ENCODE data around the gene RBM33.

The RBM33 gene, protein sequence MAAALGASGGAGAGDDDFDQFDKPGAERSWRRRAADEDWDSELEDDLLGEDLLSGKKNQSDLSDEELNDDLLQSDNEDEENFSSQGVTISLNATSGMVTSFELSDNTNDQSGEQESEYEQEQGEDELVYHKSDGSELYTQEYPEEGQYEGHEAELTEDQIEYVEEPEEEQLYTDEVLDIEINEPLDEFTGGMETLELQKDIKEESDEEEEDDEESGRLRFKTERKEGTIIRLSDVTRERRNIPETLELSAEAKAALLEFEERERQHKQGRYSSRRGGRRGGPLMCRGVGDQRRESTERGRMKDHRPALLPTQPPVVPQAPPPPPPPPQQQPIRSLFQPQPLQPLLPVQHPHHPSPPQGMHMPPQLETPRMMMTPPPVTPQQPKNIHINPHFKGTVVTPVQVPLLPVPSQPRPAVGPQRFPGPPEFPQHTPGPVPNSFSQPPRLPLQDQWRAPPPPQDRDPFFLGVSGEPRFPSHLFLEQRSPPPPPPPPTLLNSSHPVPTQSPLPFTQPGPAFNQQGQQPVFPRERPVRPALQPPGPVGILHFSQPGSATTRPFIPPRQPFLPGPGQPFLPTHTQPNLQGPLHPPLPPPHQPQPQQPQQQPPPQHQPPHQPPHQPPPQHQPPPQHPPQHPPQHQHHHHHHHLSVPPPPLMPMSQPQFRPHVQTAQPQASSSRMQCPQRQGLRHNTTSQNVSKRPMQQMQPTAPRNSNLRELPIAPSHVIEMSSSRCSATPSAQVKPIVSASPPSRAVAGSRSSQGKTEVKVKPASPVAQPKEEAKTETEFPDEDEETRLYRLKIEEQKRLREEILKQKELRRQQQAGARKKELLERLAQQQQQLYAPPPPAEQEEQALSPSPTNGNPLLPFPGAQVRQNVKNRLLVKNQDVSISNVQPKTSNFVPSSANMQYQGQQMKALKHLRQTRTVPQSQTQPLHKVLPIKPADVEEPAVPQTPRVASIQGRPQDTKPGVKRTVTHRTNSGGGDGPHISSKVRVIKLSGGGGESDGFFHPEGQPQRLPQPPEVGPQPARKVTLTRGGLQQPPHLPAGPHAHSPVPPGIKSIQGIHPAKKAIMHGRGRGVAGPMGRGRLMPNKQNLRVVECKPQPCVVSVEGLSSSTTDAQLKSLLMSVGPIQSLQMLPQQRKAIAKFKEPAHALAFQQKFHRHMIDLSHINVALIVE

GRCh38 chr7:155644178-155644970 lies at the start of gene RBM33:
TSS of gene RBM33 (plus strand) at chr7:155644661. CDS start at chr7:155644877, 216 bp downstream.
- Histone ChIP-seq H3K4me1 (ENCODE audit: insufficient read depth, low read length) (peaks cover 18% of the 10 kb centered on the region), H3K4me3 (ENCODE audit: low read depth in 1 of 2, low read length in 2 of 2) (peak within 1 kb of the TSS; percentile 88 to 95), H3K27ac (ENCODE audit: low read depth, low read length) (peak within 1 kb of the TSS; percentile 91), H3K36me3 (ENCODE audit: insufficient read depth, low read length) (peaks cover 7% of the 10 kb centered on the region), H3K27me3 (ENCODE audit: control insufficient read depth in 1 of 2, insufficient read depth in 2 of 2, low read length in 2 of 2) (no peaks in the 10 kb centered on the region), H3K9me3 (ENCODE audit: low read length) (peaks cover 7% of the 10 kb centered on the region), H3K9ac (ENCODE audit: low read length) (peak within 1 kb of the TSS; percentile 89)

- no peaks in the 10 kb centered on the region for H3K4me1 ChIP-seq (ENCODE audit: insufficient read depth, low read length)
- no peaks in the 10 kb centered on the region for H3K27me3 ChIP-seq (ENCODE audit: control insufficient read depth in 1 of 2, insufficient read depth in 2 of 2, low read length in 2 of 2)
- no peaks in the 10 kb centered on the region for H3K9me3 ChIP-seq (ENCODE audit: low read length)
- no peak overlapping the region for H3K27ac ChIP-seq (ENCODE audit: low read depth, low read length)
- no peaks in the 10 kb centered on the region for H3K36me3 ChIP-seq (ENCODE audit: insufficient read depth, low read length)
- no peak overlapping the region for H3K4me3 ChIP-seq (ENCODE audit: low read depth in 1 of 2, low read length in 2 of 2)
- no peak overlapping the region for H3K9ac ChIP-seq (ENCODE audit: low read length)
Measured at GRCh38 chr7:155594961-155595366, 49.5 kb upstream of the RBM33 start.

GRCh38 chr7:155597753-155598140 lies 46.7 kb upstream of the RBM33 start:
- no peaks in the 10 kb centered on the region for H3K4me1 ChIP-seq (ENCODE audit: insufficient read depth, low read length)
- no peak overlapping the region for H3K4me3 ChIP-seq (ENCODE audit: low read depth in 1 of 2, low read length in 2 of 2)
- no peaks in the 10 kb centered on the region for H3K9me3 ChIP-seq (ENCODE audit: low read length)
- H3K9ac ChIP-seq (ENCODE audit: low read length): no peak overlapping the region
- H3K27ac ChIP-seq (ENCODE audit: low read depth, low read length): no peak overlapping the region
- H3K27me3 ChIP-seq (ENCODE audit: control insufficient read depth in 1 of 2, insufficient read depth in 2 of 2, low read length in 2 of 2): peaks cover 0 to 1% of the 10 kb centered on the region in 2 donors
- no peaks in the 10 kb centered on the region for H3K36me3 ChIP-seq (ENCODE audit: insufficient read depth, low read length)

DNA sequence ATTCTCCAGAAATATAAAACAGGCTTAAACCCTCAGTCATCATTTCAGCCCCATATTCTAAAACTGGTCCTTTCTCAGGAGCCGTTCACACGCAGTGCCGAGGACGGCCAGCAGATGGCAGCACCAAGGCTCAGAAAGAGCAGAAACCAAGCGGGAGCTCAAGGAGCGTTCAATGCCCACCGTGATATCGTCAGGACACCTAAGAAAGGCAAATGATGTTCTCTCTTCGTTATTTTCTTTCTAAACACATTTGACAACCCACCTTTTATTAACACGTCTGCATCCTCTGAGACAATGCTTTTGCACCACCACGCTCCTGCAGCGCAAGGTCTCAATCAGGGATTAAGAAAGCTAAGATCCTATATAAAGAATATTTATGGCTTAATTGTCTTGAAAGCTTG lies 45.7 kb upstream of the RBM33 start:
- no peaks in the 10 kb centered on the region for H3K36me3 ChIP-seq (ENCODE audit: insufficient read depth, low read length)
- no peak overlapping the region for H3K9ac ChIP-seq (ENCODE audit: low read length)
- peaks cover 0 to 7% of the 10 kb centered on the region in 2 donors for H3K27me3 ChIP-seq (ENCODE audit: control insufficient read depth in 1 of 2, insufficient read depth in 2 of 2, low read length in 2 of 2)
- no peaks in the 10 kb centered on the region for H3K4me1 ChIP-seq (ENCODE audit: insufficient read depth, low read length)
- no peak overlapping the region for H3K4me3 ChIP-seq (ENCODE audit: low read depth in 1 of 2, low read length in 2 of 2)
- H3K27ac ChIP-seq (ENCODE audit: low read depth, low read length): no peak overlapping the region
- H3K9me3 ChIP-seq (ENCODE audit: low read length): no peaks in the 10 kb centered on the region

DNA sequence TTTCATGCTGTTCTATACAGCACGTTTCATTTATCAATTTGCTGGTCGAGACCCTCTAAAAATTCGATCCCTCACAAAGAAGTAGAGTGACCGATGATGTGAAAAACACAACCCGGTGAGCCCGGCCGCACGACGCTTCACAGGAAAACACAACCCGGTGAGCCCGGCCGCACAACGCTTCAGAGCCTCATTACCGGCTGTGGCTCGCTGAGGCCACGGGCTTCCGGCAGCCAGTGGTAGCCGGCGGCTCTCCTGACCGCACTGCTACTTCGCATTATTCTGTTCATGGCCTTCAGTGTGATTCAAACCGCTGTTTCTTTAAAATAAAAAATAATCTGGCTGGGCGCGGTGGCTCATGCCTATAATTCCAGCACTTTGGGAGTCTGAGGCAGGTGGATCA lies 42.3 kb upstream of the RBM33 start:
- Histone ChIP-seq H3K27me3 (ENCODE audit: control insufficient read depth in 1 of 2, insufficient read depth in 2 of 2, low read length in 2 of 2) (peaks cover 0 to 7% of the 10 kb centered on the region in 2 donors), H3K9me3 (ENCODE audit: low read length) (no peaks in the 10 kb centered on the region), H3K4me1 (ENCODE audit: insufficient read depth, low read length) (no peaks in the 10 kb centered on the region), H3K4me3 (ENCODE audit: low read depth in 1 of 2, low read length in 2 of 2) (no peak overlapping the region), H3K36me3 (ENCODE audit: insufficient read depth, low read length) (no peaks in the 10 kb centered on the region), H3K27ac (ENCODE audit: low read depth, low read length) (no peak overlapping the region), H3K9ac (ENCODE audit: low read length) (no peak overlapping the region)

DNA sequence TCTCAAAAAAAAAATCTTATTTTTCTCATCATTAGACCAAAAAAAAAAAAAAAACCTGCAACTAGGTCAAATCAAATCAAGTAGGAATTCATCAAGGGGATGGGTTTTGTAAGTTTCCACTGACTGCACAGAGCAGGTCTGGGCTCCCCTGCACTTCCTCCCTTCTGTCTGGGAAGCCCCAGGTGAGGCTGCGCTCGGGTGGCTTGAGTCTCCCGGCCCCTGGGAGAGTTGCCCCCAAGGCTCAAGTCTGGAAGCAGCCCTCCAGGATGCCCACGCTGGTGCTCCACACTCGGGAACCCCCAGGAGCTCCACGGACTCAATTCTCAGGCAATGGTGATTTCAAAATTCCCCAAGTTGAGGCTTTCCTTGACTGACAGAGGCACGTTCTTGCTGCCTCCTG lies 41.7 kb upstream of the RBM33 start:
- no peak overlapping the region for H3K27ac ChIP-seq (ENCODE audit: low read depth, low read length)
- H3K9me3 ChIP-seq (ENCODE audit: low read length): no peaks in the 10 kb centered on the region
- H3K4me3 ChIP-seq (ENCODE audit: low read depth in 1 of 2, low read length in 2 of 2): no peak overlapping the region
- no peak overlapping the region for H3K9ac ChIP-seq (ENCODE audit: low read length)
- H3K36me3 ChIP-seq (ENCODE audit: insufficient read depth, low read length): no peaks in the 10 kb centered on the region
- peaks cover 0 to 7% of the 10 kb centered on the region in 2 donors for H3K27me3 ChIP-seq (ENCODE audit: control insufficient read depth in 1 of 2, insufficient read depth in 2 of 2, low read length in 2 of 2)
- no peaks in the 10 kb centered on the region for H3K4me1 ChIP-seq (ENCODE audit: insufficient read depth, low read length)

- no peaks in the 10 kb centered on the region for H3K4me1 ChIP-seq (ENCODE audit: insufficient read depth, low read length)
- H3K27ac ChIP-seq (ENCODE audit: low read depth, low read length): no peak overlapping the region
- no peak overlapping the region for H3K4me3 ChIP-seq (ENCODE audit: low read depth in 1 of 2, low read length in 2 of 2)
- peaks cover 0 to 7% of the 10 kb centered on the region in 2 donors for H3K27me3 ChIP-seq (ENCODE audit: control insufficient read depth in 1 of 2, insufficient read depth in 2 of 2, low read length in 2 of 2)
- H3K9ac ChIP-seq (ENCODE audit: low read length): no peak overlapping the region
- no peaks in the 10 kb centered on the region for H3K9me3 ChIP-seq (ENCODE audit: low read length)
- no peaks in the 10 kb centered on the region for H3K36me3 ChIP-seq (ENCODE audit: insufficient read depth, low read length)
Measured at GRCh38 chr7:155603205-155603857, 41.1 kb upstream of the RBM33 start.

GRCh38 chr7:155603858-155604503 lies 40.5 kb upstream of the RBM33 start:
- Histone ChIP-seq H3K9me3 (ENCODE audit: low read length) (no peaks in the 10 kb centered on the region), H3K9ac (ENCODE audit: low read length) (no peak overlapping the region), H3K27ac (ENCODE audit: low read depth, low read length) (no peak overlapping the region), H3K4me3 (ENCODE audit: low read depth in 1 of 2, low read length in 2 of 2) (no peak overlapping the region), H3K27me3 (ENCODE audit: control insufficient read depth in 1 of 2, insufficient read depth in 2 of 2, low read length in 2 of 2) (peaks cover 0 to 7% of the 10 kb centered on the region in 2 donors), H3K36me3 (ENCODE audit: insufficient read depth, low read length) (no peaks in the 10 kb centered on the region), H3K4me1 (ENCODE audit: insufficient read depth, low read length) (no peaks in the 10 kb centered on the region)

GRCh38 chr7:155604504-155604997 lies 39.9 kb upstream of the RBM33 start:
- H3K9me3 ChIP-seq (ENCODE audit: low read length): no peaks in the 10 kb centered on the region
- H3K36me3 ChIP-seq (ENCODE audit: insufficient read depth, low read length): no peaks in the 10 kb centered on the region
- no peaks in the 10 kb centered on the region for H3K4me1 ChIP-seq (ENCODE audit: insufficient read depth, low read length)
- H3K27ac ChIP-seq (ENCODE audit: low read depth, low read length): no peak overlapping the region
- no peak overlapping the region for H3K9ac ChIP-seq (ENCODE audit: low read length)
- H3K27me3 ChIP-seq (ENCODE audit: control insufficient read depth in 1 of 2, insufficient read depth in 2 of 2, low read length in 2 of 2): peaks cover 0 to 7% of the 10 kb centered on the region in 2 donors
- no peak overlapping the region for H3K4me3 ChIP-seq (ENCODE audit: low read depth in 1 of 2, low read length in 2 of 2)

DNA sequence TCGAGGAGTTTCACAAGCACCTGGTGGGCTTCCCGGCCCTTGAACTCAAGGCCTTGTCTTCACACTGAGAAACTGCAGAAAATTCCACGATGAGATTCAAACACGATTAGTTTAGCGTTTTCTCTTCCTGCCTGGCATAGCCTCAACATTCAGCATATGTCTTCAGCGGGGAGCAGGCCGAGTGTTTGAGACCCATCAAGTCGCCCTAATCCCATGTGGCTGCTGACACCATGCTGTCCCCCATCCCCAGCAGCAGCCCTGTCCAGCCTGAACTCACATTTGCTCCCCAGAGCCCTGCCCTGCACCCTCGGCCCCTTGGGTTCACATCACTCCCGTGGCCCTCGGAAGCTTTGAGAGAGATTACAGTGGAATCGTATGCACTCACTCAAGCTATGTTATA lies 35.3 kb upstream of the RBM33 start:
- Histone ChIP-seq H3K27ac (ENCODE audit: low read depth, low read length) (no peak overlapping the region), H3K27me3 (ENCODE audit: control insufficient read depth in 1 of 2, insufficient read depth in 2 of 2, low read length in 2 of 2) (no peaks in the 10 kb centered on the region), H3K36me3 (ENCODE audit: insufficient read depth, low read length) (no peaks in the 10 kb centered on the region)

More for the DNA sequence above, 35.3 kb upstream of the RBM33 start:
- no peak overlapping the region for H3K9ac ChIP-seq (ENCODE audit: low read length)
- H3K9me3 ChIP-seq (ENCODE audit: low read length): no peaks in the 10 kb centered on the region
- no peaks in the 10 kb centered on the region for H3K4me1 ChIP-seq (ENCODE audit: insufficient read depth, low read length)
- no peak overlapping the region for H3K4me3 ChIP-seq (ENCODE audit: low read depth in 1 of 2, low read length in 2 of 2)

Data from muscle layer of colon (tissue), 2 donors.